Hepatocyte (in vitro differentiated cells): ENCODE results near the gene MYH4.

Source experiments
- EZH2 ChIP-seq: fragments of 200-600 bp; sonication (generic); IDR thresholded peaks from 2 replicates; pipeline ENCODE4 v1.6.1; 2016; ENCODE audit warnings: antibody characterized with exemption, mild to moderate bottlenecking, borderline replicate concordance
- EZH2phosphoT487 ChIP-seq: fragments of 200-600 bp; sonication (generic); IDR thresholded peaks from one replicate; pipeline ENCODE4 v1.6.1; 2018; ENCODE audit warnings: antibody characterized with exemption, mild to moderate bottlenecking, low read depth, moderate library complexity; ENCODE audit not compliant: unreplicated experiment, severe bottlenecking
- TF ChIP-seq, protein P1 (sequence below): fragments of 200-600 bp; sonication (generic); IDR thresholded peaks from 2 replicates; pipeline ENCODE4 v1.5.1; 2016; ENCODE audit warnings: antibody characterized with exemption, mild to moderate bottlenecking; ENCODE audit not compliant: poor library complexity

DNA sequence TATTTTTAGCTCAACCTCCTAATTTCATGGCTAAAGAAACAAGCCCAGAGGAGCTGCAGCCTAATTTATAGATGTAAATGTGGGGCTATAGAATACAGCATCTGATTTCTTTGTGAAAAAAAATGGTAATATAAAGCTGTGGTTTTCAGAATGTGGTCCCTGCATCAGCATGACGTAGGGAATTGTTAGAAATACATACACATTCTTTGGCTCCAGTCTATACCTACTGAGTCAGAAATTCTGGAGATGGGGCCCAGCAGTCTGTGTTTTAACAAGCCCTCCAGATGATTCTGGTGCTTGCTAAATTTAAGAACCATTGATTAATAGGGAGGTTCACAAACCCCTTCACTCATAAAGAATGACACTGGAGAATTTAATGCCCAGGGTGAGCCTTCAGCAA, 29.5 kb downstream of the MYH4 start:
- TF ChIP-seq, protein P1, sequence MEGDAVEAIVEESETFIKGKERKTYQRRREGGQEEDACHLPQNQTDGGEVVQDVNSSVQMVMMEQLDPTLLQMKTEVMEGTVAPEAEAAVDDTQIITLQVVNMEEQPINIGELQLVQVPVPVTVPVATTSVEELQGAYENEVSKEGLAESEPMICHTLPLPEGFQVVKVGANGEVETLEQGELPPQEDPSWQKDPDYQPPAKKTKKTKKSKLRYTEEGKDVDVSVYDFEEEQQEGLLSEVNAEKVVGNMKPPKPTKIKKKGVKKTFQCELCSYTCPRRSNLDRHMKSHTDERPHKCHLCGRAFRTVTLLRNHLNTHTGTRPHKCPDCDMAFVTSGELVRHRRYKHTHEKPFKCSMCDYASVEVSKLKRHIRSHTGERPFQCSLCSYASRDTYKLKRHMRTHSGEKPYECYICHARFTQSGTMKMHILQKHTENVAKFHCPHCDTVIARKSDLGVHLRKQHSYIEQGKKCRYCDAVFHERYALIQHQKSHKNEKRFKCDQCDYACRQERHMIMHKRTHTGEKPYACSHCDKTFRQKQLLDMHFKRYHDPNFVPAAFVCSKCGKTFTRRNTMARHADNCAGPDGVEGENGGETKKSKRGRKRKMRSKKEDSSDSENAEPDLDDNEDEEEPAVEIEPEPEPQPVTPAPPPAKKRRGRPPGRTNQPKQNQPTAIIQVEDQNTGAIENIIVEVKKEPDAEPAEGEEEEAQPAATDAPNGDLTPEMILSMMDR = no peak
- TF ChIP-seq EZH2phosphoT487 = no peak
- TF ChIP-seq EZH2 = no peak
